Neutrophil (primary cell): ENCODE data around the gene MRPS5.

Experiments used
- H3K27ac ChIP-seq: fragments of 200-600 bp; sonication (generic); 2 replicates; pipeline ENCODE4 v1.5.1; 2016; ENCODE audit warnings: mild to moderate bottlenecking, moderate library complexity
- H3K27me3 ChIP-seq: fragments of 200-600 bp; sonication (generic); 2 replicates; pipeline ENCODE4 v1.6.0; 2016; ENCODE audit warnings: mild to moderate bottlenecking
- H3K36me3 ChIP-seq: fragments of 200-600 bp; sonication (generic); 2 replicates; pipeline ENCODE4 v1.5.1; 2017
- H3K4me1 ChIP-seq, 2 experiments: fragments of 200-600 bp in 1 of 2; sonication (generic) in 1 of 2; 1 replicate in 1 of 2; 2 replicates in 1 of 2; pipeline versions ENCODE4 v1.5.1 to v1.6.1; 2013 to 2016; ENCODE audit warnings: low read depth in 1 of 2, low read length in 1 of 2, mild to moderate bottlenecking in 1 of 2, moderate library complexity in 1 of 2; ENCODE audit not compliant: control insufficient read depth in 1 of 2, insufficient read depth in 1 of 2
- H3K4me3 ChIP-seq, 2 experiments: fragments of 200-600 bp in 1 of 2; sonication (generic) in 1 of 2; 1 replicate in 1 of 2; 2 replicates in 1 of 2; pipeline ENCODE4 v1.5.1; 2013 to 2016; ENCODE audit warnings: low read depth in 1 of 2, low read length in 1 of 2, mild to moderate bottlenecking in 1 of 2, moderate library complexity in 1 of 2
- H3K9me3 ChIP-seq: fragments of 200-600 bp; sonication (generic); 2 replicates; pipeline ENCODE4 v1.5.1; 2016
- CTCF ChIP-seq: fragments of 200-600 bp; sonication (generic); IDR thresholded peaks from 2 replicates; pipeline ENCODE4 v1.5.1; 2016; ENCODE audit warnings: antibody characterized with exemption

Gene MRPS5

DNA sequence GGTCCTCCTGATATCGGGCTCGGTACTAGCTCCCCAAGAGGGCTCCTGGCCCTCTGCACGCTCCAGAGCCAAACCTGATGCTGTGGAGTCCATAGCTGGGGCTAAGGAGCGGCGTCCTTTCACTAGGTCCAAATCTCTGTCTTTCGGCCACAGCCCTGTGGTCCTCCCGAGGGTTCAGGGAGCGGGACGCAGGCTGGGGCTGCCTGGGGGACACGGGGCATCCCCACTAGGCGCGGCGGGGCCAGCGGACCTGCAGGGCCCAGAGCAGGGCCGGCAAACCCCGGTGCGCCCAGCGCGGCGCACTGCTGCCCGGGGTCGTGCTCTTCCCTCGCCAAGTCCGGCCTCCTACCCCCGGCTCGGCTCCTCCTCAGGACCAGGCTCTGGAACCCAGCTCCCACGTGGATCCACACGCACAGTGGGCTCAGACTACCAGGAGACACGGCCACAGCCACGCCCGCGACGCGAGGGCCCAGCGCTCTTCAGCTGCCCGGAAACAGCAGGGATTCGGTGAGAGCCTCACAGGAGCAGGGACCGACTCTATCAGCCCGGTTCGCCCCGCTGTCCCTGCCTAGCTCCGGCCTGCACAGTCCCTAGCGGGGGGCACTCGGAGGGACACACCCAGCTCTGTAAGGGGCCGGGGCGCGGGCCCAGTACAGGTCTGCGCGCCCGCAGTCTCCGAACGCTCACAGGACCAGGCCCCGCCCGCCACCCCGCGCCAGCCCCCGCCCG lies 37.4 kb upstream of the MRPS5 start:
- Histone ChIP-seq H3K9me3 (no peaks in the 10 kb centered on the region), H3K27me3 (peaks cover 17% of the 10 kb centered on the region), H3K36me3 (no peaks in the 10 kb centered on the region), H3K4me1 (peaks cover 8 to 14% of the 10 kb centered on the region in 2 experiments), H3K27ac (peak overlapping the region; percentile 6), H3K4me3 (peak overlapping the region; percentile 65 to 66)
- no peak for TF ChIP-seq CTCF

- peaks cover 17% of the 10 kb centered on the region for H3K27me3 ChIP-seq
- H3K4me1 ChIP-seq: peaks cover 8 to 14% of the 10 kb centered on the region in 2 experiments
- no peaks in the 10 kb centered on the region for H3K9me3 ChIP-seq
- no peaks in the 10 kb centered on the region for H3K36me3 ChIP-seq
- H3K4me3 ChIP-seq: peak overlapping the region; percentile 65 to 66
- TF ChIP-seq CTCF: no peak
- no peak overlapping the region for H3K27ac ChIP-seq
Measured at GRCh38 chr2:95158441-95158840, 36.8 kb upstream of the MRPS5 start.

- TF ChIP-seq CTCF: no peak
- H3K36me3 ChIP-seq: no peaks in the 10 kb centered on the region
- no peak overlapping the region for H3K27ac ChIP-seq
- no peaks in the 10 kb centered on the region for H3K4me1 ChIP-seq
- no peak overlapping the region for H3K4me3 ChIP-seq
- no peaks in the 10 kb centered on the region for H3K27me3 ChIP-seq
- peaks cover 37% of the 10 kb centered on the region for H3K9me3 ChIP-seq
Measured at GRCh38 chr2:95149397-95149984, 27.9 kb upstream of the MRPS5 start.

DNA sequence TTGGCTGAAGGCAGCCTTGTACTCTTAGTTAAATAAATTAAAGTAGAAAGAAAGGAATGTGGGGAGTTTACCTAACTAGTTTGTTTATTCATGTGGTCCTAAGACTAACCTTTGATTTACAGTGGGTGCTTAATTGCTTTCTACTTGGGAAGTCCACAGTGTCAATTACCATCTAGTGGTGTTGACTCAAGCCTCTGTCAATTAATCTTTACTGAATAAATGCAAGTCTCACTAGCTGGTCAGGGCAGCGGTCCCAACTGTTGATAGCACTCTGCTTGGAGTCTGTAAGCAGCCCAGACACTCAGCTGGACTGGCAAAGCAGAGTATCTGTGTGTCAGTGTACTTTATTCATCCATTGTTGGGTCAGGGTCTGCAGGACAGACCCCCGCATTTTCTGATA lies 22.2 kb upstream of the MRPS5 start:
- peaks cover 20% of the 10 kb centered on the region for H3K9me3 ChIP-seq
- H3K4me3 ChIP-seq: no peak overlapping the region

GRCh38 chr2:95138702-95139101 lies 17.1 kb upstream of the MRPS5 start:
- Histone ChIP-seq H3K4me1 (no peaks in the 10 kb centered on the region), H3K4me3 (no peak overlapping the region), H3K9me3 (no peaks in the 10 kb centered on the region), H3K27ac (no peak overlapping the region), H3K36me3 (no peaks in the 10 kb centered on the region), H3K27me3 (no peaks in the 10 kb centered on the region)
- no peak for TF ChIP-seq CTCF

More for the DNA sequence above, 22.2 kb upstream of the MRPS5 start:
- H3K36me3 ChIP-seq: no peaks in the 10 kb centered on the region
- TF ChIP-seq CTCF: no peak
- H3K27me3 ChIP-seq: no peaks in the 10 kb centered on the region
- H3K27ac ChIP-seq: no peak overlapping the region
- no peaks in the 10 kb centered on the region for H3K4me1 ChIP-seq
